K562 (cell line): Measurements from ENCODE around the gene ZNHIT2. TPM values are rescaled to one million over a fixed set of nuclear protein-coding genes. Genes with fewer than 3 reads are reported as not detected.
A peak's percentile ranks its signal among the peaks of the same experiment; 100 is the strongest.

Experiments used
- E2F8 ChIP-seq: fragments of 450-650 bp; IDR thresholded peaks from 2 replicates; pipeline ENCODE4 v1.7.1; 2018; ENCODE audit warnings: mild to moderate bottlenecking, low read depth; ENCODE audit not compliant: partially characterized antibody
- EWSR1 ChIP-seq: fragments of 450-650 bp; IDR thresholded peaks from 2 replicates; pipeline ENCODE4 v1.6.1; 2018; ENCODE audit warnings: borderline replicate concordance, mild to moderate bottlenecking, low read depth, moderate library complexity; ENCODE audit not compliant: partially characterized antibody
- HDAC1 ChIP-seq, 2 experiments: fragments of 450-650 bp; IDR thresholded peaks; 2 replicates each; pipeline ENCODE4 v1.6.1; 2016 to 2017; ENCODE audit warnings: inconsistent platforms in 1 of 2, mild to moderate bottlenecking in 1 of 2, moderate library complexity in 1 of 2
- MYNN ChIP-seq, 2 experiments: sonication (generic); formaldehyde crosslinking in 1 of 2; IDR thresholded peaks; 2 replicates each; pipeline versions ENCODE4 v1.5.0 to v1.6.1; 2016 to 2020; ENCODE audit warnings: antibody characterized with exemption in 1 of 2, missing genetic modification reagents in 1 of 2
- NCOA1 ChIP-seq: fragments of 450-650 bp; IDR thresholded peaks from 2 replicates; pipeline ENCODE4 v1.6.1; 2016; ENCODE audit warnings: low read depth
- NFXL1 ChIP-seq: fragments of 450-650 bp; formaldehyde crosslinking; IDR thresholded peaks from 2 replicates; pipeline ENCODE4 v1.4.0; 2021; ENCODE audit warnings: mild to moderate bottlenecking
- PTRF ChIP-seq: fragments of 450-650 bp; IDR thresholded peaks from 2 replicates; pipeline ENCODE4 v1.6.1; 2016; ENCODE audit warnings: mild to moderate bottlenecking, missing genetic modification characterization, missing compliant biosample characterization
- SFPQ ChIP-seq: fragments of 200-400 bp; formaldehyde crosslinking; IDR thresholded peaks from 2 replicates; pipeline ENCODE4 v1.6.1; 2017; ENCODE audit warnings: mild to moderate bottlenecking, low read depth, low read length, moderate library complexity
- TEAD2 ChIP-seq: fragments of 450-650 bp; IDR thresholded peaks from 2 replicates; pipeline ENCODE4 v1.6.1; 2016; ENCODE audit warnings: missing genetic modification characterization, control low read depth, missing compliant biosample characterization
- TSC22D4 ChIP-seq: fragments of 450-650 bp; IDR thresholded peaks from 2 replicates; pipeline ENCODE4 v1.6.1; 2016; ENCODE audit warnings: missing genetic modification characterization, missing biosample characterization, control low read depth
- ZNF518B ChIP-seq: fragments of 250-450 bp; sonication (Bioruptor Pico); IDR thresholded peaks from 2 replicates; pipeline ENCODE4 v1.5.0; 2021; ENCODE audit warnings: mild to moderate bottlenecking, moderate library complexity
- polyA plus RNA-seq, 8 experiments: library from polyadenylated mRNA; depleted of rRNA in 4 of 8; stranded (reverse) in 5 of 8; unstranded in 3 of 8; fragments of >200 nt; fragmentation: Nextera tagmentation in 2 of 8; fragmentation: Illumina TruSeq in 1 of 8; extraction: Ambion mirVana in 2 of 8; extraction: Trizol in 1 of 8; gene quantifications; 2 replicates each; pipeline versions ENCODE4 v1.2.1 to v1.2.3, GENCODE V29; 2011 to 2014; ENCODE audit warnings: inconsistent platforms in 1 of 8, missing spikeins in 1 of 8
- total RNA-seq, 7 experiments: library from RNA; depleted of rRNA in 6 of 7; stranded (reverse); fragments of >200 nt in 6 of 7; fragmentation: Illumina TruSeq in 2 of 7; extraction: Trizol in 2 of 7; gene quantifications; 2 replicates each; pipeline versions ENCODE4 v1.2.1 to v1.2.3, GENCODE V29; 2011 to 2021; ENCODE audit warnings: low replicate concordance in 1 of 7
- TF ChIP-seq, protein P1 (sequence below): sonication (generic); formaldehyde crosslinking; IDR thresholded peaks from 2 replicates; pipeline ENCODE4 v1.8.0; 2022; ENCODE audit warnings: mild to moderate bottlenecking, missing genetic modification reagents
- TF ChIP-seq, protein P2 (sequence below): IDR thresholded peaks from 2 replicates; pipeline ENCODE4 v1.6.1; 2011; ENCODE audit not compliant: insufficient read length; ENCODE audit errors: extremely low read depth

Gene ZNHIT2
- total and polyA plus RNA-seq, 9 of the 15 experiments (the other 6 are each of a cell fraction or from before 2014, with no cell fraction given), result 0.08 to 39.0 (median 2.5) TPM

DNA sequence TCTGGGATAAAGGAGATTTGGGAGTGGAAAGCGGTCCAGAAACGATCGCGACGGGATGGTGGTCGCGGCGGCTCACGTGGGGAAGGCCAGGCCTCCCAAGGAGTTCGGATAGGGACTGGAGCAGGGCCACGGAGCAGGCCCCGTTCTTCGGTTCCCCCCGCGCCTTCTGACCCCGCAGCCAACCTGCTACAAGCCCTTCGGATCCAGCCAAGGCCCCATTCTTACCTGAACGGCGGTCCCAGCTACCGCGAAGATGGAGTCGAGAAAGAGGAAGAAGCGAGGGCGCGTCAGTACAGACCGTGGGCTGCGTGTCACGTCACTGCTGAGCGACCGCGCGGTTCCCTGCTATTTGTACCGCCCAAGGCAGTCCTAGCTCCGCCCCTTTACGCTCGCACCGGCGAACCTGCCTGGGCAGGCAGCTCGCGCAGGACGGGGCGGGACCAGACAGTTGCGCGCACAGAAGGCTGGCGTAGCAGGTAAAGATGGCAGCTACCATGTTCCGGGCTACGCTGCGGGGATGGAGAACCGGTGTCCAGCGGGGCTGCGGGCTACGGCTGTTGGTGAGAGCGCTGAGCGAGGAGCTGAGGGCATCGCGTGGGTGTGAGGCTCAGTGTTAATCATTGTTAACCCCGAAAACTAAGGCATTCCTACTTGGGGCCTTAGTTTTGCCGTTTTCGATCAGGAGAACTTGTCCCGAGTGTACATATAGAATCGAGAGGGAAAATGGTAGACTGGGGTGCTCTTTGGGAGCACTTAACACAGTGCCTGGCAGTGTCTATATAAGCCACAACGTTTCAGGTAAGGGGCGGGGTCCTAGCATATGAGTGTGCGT, 4.6 kb upstream of the ZNHIT2 start, which contains the start of the genes FAU and MRPL49 (continued):
- TF ChIP-seq, protein P1, sequence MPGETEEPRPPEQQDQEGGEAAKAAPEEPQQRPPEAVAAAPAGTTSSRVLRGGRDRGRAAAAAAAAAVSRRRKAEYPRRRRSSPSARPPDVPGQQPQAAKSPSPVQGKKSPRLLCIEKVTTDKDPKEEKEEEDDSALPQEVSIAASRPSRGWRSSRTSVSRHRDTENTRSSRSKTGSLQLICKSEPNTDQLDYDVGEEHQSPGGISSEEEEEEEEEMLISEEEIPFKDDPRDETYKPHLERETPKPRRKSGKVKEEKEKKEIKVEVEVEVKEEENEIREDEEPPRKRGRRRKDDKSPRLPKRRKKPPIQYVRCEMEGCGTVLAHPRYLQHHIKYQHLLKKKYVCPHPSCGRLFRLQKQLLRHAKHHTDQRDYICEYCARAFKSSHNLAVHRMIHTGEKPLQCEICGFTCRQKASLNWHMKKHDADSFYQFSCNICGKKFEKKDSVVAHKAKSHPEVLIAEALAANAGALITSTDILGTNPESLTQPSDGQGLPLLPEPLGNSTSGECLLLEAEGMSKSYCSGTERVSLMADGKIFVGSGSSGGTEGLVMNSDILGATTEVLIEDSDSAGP (CRISPR knock-in tag), result no peak
- TF ChIP-seq PTRF, result no peak
- TF ChIP-seq SFPQ, result no peak
- no peak for TF ChIP-seq NFXL1 (CRISPR knock-in tag)
- peak; percentile 78 for TF ChIP-seq E2F8
- no peak for TF ChIP-seq TSC22D4 (tag)
- TF ChIP-seq EWSR1, result no peak
- no peak for TF ChIP-seq TEAD2
- TF ChIP-seq, protein P2, sequence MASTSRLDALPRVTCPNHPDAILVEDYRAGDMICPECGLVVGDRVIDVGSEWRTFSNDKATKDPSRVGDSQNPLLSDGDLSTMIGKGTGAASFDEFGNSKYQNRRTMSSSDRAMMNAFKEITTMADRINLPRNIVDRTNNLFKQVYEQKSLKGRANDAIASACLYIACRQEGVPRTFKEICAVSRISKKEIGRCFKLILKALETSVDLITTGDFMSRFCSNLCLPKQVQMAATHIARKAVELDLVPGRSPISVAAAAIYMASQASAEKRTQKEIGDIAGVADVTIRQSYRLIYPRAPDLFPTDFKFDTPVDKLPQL, result no peak
- peak; percentile 27; the same call in 1 of the 2 replicates for TF ChIP-seq NCOA1
- TF ChIP-seq HDAC1 (IDR thresholded peaks at IDR 0.05), result no peak; a peak in 2 of 4 replicates
- TF ChIP-seq ZNF518B (CRISPR knock-in tag), result no peak
- peak; percentile 43; the same call in 1 of the 2 replicates for TF ChIP-seq MYNN (IDR thresholded peaks at IDR 0.05)
- TF ChIP-seq MYNN (CRISPR knock-in tag; IDR thresholded peaks at IDR 0.05), result no peak
